Hepatocyte (in vitro differentiated cells): ENCODE data around the gene C1QTNF7.
A peak's percentile ranks its signal among the peaks of the same experiment; 100 is the strongest.

Experiments
- EZH2phosphoT487 ChIP-seq: fragments of 200-600 bp; sonication (generic); IDR thresholded peaks from one replicate; pipeline ENCODE4 v1.6.1; 2018; ENCODE audit warnings: antibody characterized with exemption, mild to moderate bottlenecking, low read depth, moderate library complexity; ENCODE audit not compliant: unreplicated experiment, severe bottlenecking
- TF ChIP-seq, protein P1 (sequence below): fragments of 200-600 bp; sonication (generic); IDR thresholded peaks from 2 replicates; pipeline ENCODE4 v1.5.1; 2016; ENCODE audit warnings: antibody characterized with exemption, mild to moderate bottlenecking; ENCODE audit not compliant: poor library complexity

DNA sequence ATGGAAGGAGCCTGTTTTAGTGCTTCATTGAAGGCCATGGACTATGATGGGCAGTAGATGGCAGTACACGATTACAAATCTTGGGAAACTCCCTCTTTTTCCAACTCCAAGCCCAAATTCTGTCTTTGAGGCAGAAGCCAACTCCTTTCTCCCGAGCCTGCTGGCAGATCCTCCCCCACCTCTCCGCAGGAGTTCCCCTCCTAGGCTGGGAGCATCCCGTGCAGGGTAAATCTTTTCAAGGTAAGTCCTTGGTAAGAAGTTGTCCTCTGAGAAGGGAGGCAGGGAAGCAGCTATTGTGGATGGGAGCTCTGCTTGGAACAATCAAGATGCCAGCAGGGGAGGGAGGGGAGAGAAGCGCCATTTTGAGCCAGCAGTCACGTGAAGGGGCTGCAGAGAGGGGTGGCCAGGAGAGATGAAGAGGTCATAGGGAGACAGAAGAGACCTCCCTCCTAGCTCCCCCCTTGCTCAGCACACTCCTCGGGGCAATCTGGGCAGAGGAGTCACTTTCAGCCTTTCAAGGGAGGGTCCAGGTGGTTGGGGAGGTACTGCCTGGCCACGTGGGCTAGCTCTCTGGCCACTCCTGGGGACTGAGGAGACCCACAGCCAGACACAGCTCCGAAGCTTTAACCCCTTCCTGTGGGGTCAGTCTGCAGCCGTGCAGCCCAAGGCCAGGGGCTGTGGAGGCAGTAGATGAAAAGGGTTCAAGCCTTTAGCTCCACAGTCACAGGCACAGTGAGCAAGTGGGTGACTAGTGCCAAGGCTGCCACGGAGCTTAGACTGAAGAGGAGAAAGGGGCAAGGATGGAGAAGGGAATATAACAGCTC is 51.5 kb downstream of the C1QTNF7 start:
- no peak for TF ChIP-seq EZH2phosphoT487
- TF ChIP-seq, protein P1, sequence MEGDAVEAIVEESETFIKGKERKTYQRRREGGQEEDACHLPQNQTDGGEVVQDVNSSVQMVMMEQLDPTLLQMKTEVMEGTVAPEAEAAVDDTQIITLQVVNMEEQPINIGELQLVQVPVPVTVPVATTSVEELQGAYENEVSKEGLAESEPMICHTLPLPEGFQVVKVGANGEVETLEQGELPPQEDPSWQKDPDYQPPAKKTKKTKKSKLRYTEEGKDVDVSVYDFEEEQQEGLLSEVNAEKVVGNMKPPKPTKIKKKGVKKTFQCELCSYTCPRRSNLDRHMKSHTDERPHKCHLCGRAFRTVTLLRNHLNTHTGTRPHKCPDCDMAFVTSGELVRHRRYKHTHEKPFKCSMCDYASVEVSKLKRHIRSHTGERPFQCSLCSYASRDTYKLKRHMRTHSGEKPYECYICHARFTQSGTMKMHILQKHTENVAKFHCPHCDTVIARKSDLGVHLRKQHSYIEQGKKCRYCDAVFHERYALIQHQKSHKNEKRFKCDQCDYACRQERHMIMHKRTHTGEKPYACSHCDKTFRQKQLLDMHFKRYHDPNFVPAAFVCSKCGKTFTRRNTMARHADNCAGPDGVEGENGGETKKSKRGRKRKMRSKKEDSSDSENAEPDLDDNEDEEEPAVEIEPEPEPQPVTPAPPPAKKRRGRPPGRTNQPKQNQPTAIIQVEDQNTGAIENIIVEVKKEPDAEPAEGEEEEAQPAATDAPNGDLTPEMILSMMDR, result peak; percentile 85
